Astrocyte (in vitro differentiated cells and primary cell): ENCODE measurements around the gene KRTAP19-6. TPM values are rescaled to one million over a fixed set of nuclear protein-coding genes. Genes with fewer than 3 reads are reported as not detected.

Experiments used
- DNase-seq: peaks from one replicate; pipeline ENCODE4 v3.0.0-alpha.2; 2010; ENCODE audit warnings: low read depth
- FAIRE-seq: peaks from 2 replicates; lab custom pipeline; 2011; peaks lifted over from hg19 to GRCh38; lab: Jason Lieb, UNC
- H2AFZ ChIP-seq: 2 replicates; pipeline ENCODE4 v1.6.0; 2012; ENCODE audit warnings: low read depth, low read length, inconsistent platforms
- H3K27ac ChIP-seq: 2 replicates; pipeline ENCODE4 v1.5.1; 2011; ENCODE audit warnings: low read depth, low read length, inconsistent platforms
- H3K27me3 ChIP-seq: 2 replicates; pipeline ENCODE4 v1.6.0; 2011; ENCODE audit warnings: low read length, inconsistent platforms; ENCODE audit not compliant: insufficient read depth
- H3K36me3 ChIP-seq: 2 replicates; pipeline ENCODE4 v1.5.1; 2011; ENCODE audit warnings: low read length, inconsistent platforms; ENCODE audit not compliant: insufficient read depth
- H3K4me1 ChIP-seq: 2 replicates; pipeline ENCODE4 v1.5.1; 2011; ENCODE audit warnings: low read length, inconsistent platforms; ENCODE audit not compliant: insufficient read depth
- H3K4me2 ChIP-seq: 2 replicates; pipeline ENCODE4 v1.6.0; 2012; ENCODE audit warnings: low read length, inconsistent platforms
- H3K4me3 ChIP-seq: 2 replicates; pipeline ENCODE4 v1.5.1; 2011; ENCODE audit warnings: low read depth, mild to moderate bottlenecking, low read length, inconsistent platforms; ENCODE audit not compliant: insufficient read depth
- H3K79me2 ChIP-seq: 2 replicates; pipeline ENCODE4 v1.6.0; 2012; ENCODE audit warnings: mild to moderate bottlenecking, low read length, inconsistent platforms; ENCODE audit not compliant: insufficient read depth
- H3K9ac ChIP-seq: 2 replicates; pipeline ENCODE4 v1.6.0; 2012; ENCODE audit warnings: mild to moderate bottlenecking, low read length, inconsistent platforms
- H3K9me3 ChIP-seq: 2 replicates; pipeline ENCODE4 v1.5.1; 2012; ENCODE audit warnings: low read depth, mild to moderate bottlenecking, low read length, inconsistent platforms; ENCODE audit not compliant: insufficient read depth
- H4K20me1 ChIP-seq: 2 replicates; pipeline ENCODE4 v1.6.0; 2012; ENCODE audit warnings: low read length, inconsistent platforms; ENCODE audit not compliant: insufficient read depth
- H3K27ac Mint-ChIP-seq: one replicate; pipeline ENCODE4 v1.8.0; 2021; ENCODE audit warnings: mild to moderate bottlenecking, mixed read lengths; ENCODE audit not compliant: unreplicated experiment
- H3K27me3 Mint-ChIP-seq: one replicate; pipeline ENCODE4 v1.8.0; 2021; ENCODE audit warnings: low read depth, mixed read lengths; ENCODE audit not compliant: unreplicated experiment
- H3K36me3 Mint-ChIP-seq: one replicate; pipeline ENCODE4 v1.8.0; 2021; ENCODE audit warnings: low read depth, mixed read lengths; ENCODE audit not compliant: unreplicated experiment
- H3K4me1 Mint-ChIP-seq: one replicate; pipeline ENCODE4 v1.8.0; 2021; ENCODE audit warnings: low read depth, mixed read lengths; ENCODE audit not compliant: unreplicated experiment
- H3K4me3 Mint-ChIP-seq: one replicate; pipeline ENCODE4 v1.8.0; 2021; ENCODE audit warnings: mild to moderate bottlenecking, moderate library complexity, mixed read lengths; ENCODE audit not compliant: unreplicated experiment
- H3K9me3 Mint-ChIP-seq: one replicate; pipeline ENCODE4 v1.8.0; 2021; ENCODE audit warnings: mild to moderate bottlenecking, mixed read lengths; ENCODE audit not compliant: unreplicated experiment
- EZH2 ChIP-seq: IDR thresholded peaks from 2 replicates; pipeline ENCODE4 v1.6.1; 2012; ENCODE audit warnings: mild to moderate bottlenecking, low read length, inconsistent platforms; ENCODE audit not compliant: insufficient read depth
- total RNA-seq: library from RNA; stranded (reverse); gene quantifications from 2 replicates; pipeline ENCODE4 v1.2.1, GENCODE V29; 2021
- TF ChIP-seq, protein P1 (sequence below): IDR thresholded peaks from 2 replicates; pipeline ENCODE4 v1.5.1; 2011; ENCODE audit warnings: low read depth, mild to moderate bottlenecking, inconsistent platforms, low read length, moderate library complexity; ENCODE audit not compliant: insufficient read depth

The KRTAP19-6 gene
- total RNA-seq, 1 donor from 2014 or later, result not detected

DNA sequence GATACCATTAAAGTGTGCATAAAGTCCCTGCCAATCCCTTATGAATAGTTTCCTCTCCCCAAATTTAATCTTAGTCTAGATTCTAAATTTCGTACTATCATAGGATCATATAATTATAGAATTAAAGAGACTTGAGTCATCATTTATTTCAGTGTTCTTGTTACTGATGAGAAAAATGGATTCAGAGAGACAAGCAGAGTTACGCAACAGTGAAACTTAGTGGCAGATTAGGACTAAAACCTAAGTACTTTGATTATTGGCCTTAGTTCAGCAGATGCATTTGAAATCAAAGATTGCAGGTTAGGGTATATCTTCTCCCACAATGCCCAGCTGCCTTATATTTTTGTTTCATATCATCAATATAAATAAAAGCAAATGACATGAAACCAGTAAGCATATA lies 20.3 kb upstream of the KRTAP19-6 start:
- Mint-ChIP-seq H3K9me3 (no peaks in the 10 kb centered on the region), H3K4me3 (no peak overlapping the region), H3K27ac (no peak overlapping the region), H3K36me3 (no peaks in the 10 kb centered on the region), H3K4me1 (no peaks in the 10 kb centered on the region), H3K27me3 (no peaks in the 10 kb centered on the region)
- Histone ChIP-seq H3K9me3 (no peaks in the 10 kb centered on the region), H4K20me1 (no peaks in the 10 kb centered on the region), H3K27me3 (no peaks in the 10 kb centered on the region), H2AFZ (no peak overlapping the region), H3K4me3 (no peak overlapping the region), H3K36me3 (no peaks in the 10 kb centered on the region), H3K9ac (no peak overlapping the region), H3K4me1 (no peaks in the 10 kb centered on the region), H3K79me2 (no peaks in the 10 kb centered on the region), H3K27ac (no peak overlapping the region), H3K4me2 (no peak overlapping the region)
- DNase-seq (no peak), FAIRE-seq (no peak)
- TF ChIP-seq, protein P1, sequence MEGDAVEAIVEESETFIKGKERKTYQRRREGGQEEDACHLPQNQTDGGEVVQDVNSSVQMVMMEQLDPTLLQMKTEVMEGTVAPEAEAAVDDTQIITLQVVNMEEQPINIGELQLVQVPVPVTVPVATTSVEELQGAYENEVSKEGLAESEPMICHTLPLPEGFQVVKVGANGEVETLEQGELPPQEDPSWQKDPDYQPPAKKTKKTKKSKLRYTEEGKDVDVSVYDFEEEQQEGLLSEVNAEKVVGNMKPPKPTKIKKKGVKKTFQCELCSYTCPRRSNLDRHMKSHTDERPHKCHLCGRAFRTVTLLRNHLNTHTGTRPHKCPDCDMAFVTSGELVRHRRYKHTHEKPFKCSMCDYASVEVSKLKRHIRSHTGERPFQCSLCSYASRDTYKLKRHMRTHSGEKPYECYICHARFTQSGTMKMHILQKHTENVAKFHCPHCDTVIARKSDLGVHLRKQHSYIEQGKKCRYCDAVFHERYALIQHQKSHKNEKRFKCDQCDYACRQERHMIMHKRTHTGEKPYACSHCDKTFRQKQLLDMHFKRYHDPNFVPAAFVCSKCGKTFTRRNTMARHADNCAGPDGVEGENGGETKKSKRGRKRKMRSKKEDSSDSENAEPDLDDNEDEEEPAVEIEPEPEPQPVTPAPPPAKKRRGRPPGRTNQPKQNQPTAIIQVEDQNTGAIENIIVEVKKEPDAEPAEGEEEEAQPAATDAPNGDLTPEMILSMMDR, result no peak
- no peak for TF ChIP-seq EZH2

DNA sequence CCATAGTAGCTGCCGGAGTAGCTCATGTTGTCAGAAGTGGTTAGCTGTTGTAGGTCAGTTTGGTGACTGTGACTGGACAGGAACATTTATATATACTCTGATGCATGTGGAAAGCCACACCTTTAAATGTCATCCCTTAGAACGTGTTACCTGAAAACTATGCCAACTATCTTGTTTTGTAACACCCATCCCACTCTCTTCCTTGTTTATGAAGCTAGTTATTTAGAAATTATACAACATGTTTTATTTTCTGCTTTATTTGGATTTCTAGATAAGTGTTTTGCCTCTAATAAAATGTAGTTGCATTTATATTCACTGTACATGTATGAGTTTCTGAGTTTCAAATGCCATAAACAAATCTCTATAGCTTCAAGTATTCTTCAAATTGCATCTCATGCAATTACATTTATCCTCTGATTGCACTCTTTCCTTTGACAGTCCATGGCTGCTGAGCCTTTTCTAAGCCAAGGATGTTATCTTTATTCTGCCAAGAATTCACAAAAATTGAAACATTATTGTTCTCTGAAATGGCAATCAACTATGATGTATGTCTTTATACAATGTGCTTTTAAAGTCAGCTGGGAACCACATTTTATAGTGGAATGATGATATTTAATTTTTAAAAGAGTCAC lies 19.7 kb upstream of the KRTAP19-6 start, which contains the start of gene KRTAP19-7:
Gene KRTAP19-7 (minus strand): TSS at position 51 of the 632 bp plus-strand sequence. CDS start 25 bp downstream, at position 26.
- no peaks in the 10 kb centered on the region for H3K27me3 Mint-ChIP-seq
- no peak within 1 kb of the TSS for H3K4me3 ChIP-seq
- H3K4me1 ChIP-seq, result no peaks in the 10 kb centered on the region
- no peaks in the 10 kb centered on the region for H3K79me2 ChIP-seq
- no peaks in the 10 kb centered on the region for H3K36me3 ChIP-seq
- H3K4me1 Mint-ChIP-seq, result no peaks in the 10 kb centered on the region
- H2AFZ ChIP-seq, result no peak within 1 kb of the TSS
- no peaks in the 10 kb centered on the region for H3K9me3 Mint-ChIP-seq
- H3K4me2 ChIP-seq, result no peak within 1 kb of the TSS
- no peak for TF ChIP-seq EZH2
- TF ChIP-seq, protein P1, result no peak
- H4K20me1 ChIP-seq, result no peaks in the 10 kb centered on the region
- no peak within 1 kb of the TSS for H3K4me3 Mint-ChIP-seq
- FAIRE-seq (no peak), DNase-seq (no peak)
- H3K27me3 ChIP-seq, result no peaks in the 10 kb centered on the region
- H3K36me3 Mint-ChIP-seq, result no peaks in the 10 kb centered on the region
- no peak within 1 kb of the TSS for H3K9ac ChIP-seq
- H3K9me3 ChIP-seq, result no peaks in the 10 kb centered on the region
- no peak within 1 kb of the TSS for H3K27ac ChIP-seq
- H3K27ac Mint-ChIP-seq, result no peak within 1 kb of the TSS

DNA sequence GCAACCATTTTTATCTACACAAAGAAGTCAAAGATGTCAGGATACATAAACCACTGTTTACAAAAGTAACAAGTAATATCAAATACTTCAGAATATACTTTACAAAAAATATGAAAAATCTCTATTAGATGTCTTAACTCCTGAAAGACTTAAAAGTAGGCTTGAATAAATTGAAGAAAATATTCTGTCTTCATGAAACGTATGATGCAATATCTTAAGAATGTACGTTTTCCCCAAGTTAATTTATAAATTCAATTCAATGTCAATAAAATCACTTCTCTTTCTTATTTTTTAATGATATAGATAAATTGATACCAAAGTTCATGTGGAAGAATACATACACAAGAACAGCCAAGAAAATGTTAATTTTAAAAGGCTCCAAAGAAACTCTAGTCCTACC lies 13.4 kb upstream of the KRTAP19-6 start:
- no peak overlapping the region for H3K4me3 Mint-ChIP-seq
- H3K9me3 ChIP-seq, result no peaks in the 10 kb centered on the region
- H3K79me2 ChIP-seq, result no peaks in the 10 kb centered on the region
- no peaks in the 10 kb centered on the region for H3K36me3 Mint-ChIP-seq
- H3K9ac ChIP-seq, result no peak overlapping the region
- H2AFZ ChIP-seq, result no peak overlapping the region
- TF ChIP-seq, protein P1, result no peak
- no peak for TF ChIP-seq EZH2
- H3K27ac Mint-ChIP-seq, result no peak overlapping the region
- no peaks in the 10 kb centered on the region for H3K4me1 ChIP-seq
- FAIRE-seq (no peak), DNase-seq (no peak)
- H3K36me3 ChIP-seq, result no peaks in the 10 kb centered on the region
- no peak overlapping the region for H3K4me2 ChIP-seq
- peaks cover 2% of the 10 kb centered on the region for H3K9me3 Mint-ChIP-seq
- H3K4me1 Mint-ChIP-seq, result no peaks in the 10 kb centered on the region
- no peak overlapping the region for H3K4me3 ChIP-seq
- H3K27ac ChIP-seq, result no peak overlapping the region
- H3K27me3 Mint-ChIP-seq, result no peaks in the 10 kb centered on the region
- no peaks in the 10 kb centered on the region for H3K27me3 ChIP-seq
- no peaks in the 10 kb centered on the region for H4K20me1 ChIP-seq
